Activated CD8-positive, alpha-beta memory T cell treated with anti-CD3 and anti-CD28 coated beads for 4 hours (primary cell): ENCODE results near the gene CERKL.

Source experiments
- DNase-seq, 2 donors: peaks; one replicate each; pipeline ENCODE4 v3.0.0-alpha.2; 2020; ENCODE audit warnings: low read depth in 2 of 2

Gene CERKL

DNA sequence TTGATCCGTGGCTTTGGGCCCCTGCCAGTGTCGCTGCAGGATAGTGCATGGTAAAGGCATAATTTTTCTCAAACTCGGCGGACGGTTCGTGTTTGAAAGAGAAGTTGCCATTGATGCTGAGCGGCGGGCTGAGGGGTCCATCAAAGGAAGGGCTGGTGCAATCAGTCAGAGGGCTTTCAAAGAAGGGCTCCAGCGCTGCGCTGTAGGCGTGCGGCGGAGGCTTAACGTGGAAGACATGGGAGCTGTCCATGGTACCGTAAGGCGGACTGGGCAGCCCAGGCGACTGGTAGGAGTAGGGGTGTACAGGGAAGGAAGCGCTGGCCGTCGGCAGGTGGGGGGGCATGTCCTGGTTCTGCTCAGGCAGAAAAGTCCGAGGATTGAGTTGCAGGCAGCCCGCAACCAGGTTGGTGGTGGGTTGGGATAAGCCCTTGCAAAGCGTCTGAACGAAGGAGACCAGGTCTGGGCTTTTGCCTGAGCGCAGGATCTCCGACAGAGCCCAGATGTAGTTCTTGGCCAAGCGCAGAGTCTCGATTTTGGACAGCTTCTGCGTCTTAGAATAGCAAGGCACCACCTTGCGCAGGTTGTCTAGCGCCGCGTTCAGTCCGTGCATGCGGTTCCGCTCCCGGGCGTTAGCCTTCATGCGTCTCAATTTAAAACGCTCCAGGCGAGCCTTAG is 21.1 kb upstream of the CERKL start:
- DNase-seq = peak in 1 of 2 donors; percentile 4

DNA sequence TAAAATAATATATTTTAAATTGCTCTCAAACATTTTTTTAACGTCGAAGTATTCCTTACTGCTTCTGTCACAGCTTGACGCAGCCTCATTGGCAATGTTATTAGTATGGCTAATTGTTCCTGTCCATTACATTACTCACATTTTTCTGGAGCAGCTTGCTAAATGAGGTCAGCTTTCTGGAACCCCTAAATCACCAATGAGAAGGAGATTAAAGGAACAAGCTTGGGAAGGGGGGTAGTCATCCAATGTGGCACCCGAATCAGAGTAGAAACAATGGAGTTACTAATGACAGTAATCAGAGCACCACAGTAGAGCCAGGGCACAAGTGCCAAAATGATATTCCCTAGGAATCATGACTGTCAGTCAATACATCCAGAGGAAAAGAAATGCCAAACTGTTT is 18.3 kb upstream of the CERKL start:
- DNase-seq = no peak

DNA sequence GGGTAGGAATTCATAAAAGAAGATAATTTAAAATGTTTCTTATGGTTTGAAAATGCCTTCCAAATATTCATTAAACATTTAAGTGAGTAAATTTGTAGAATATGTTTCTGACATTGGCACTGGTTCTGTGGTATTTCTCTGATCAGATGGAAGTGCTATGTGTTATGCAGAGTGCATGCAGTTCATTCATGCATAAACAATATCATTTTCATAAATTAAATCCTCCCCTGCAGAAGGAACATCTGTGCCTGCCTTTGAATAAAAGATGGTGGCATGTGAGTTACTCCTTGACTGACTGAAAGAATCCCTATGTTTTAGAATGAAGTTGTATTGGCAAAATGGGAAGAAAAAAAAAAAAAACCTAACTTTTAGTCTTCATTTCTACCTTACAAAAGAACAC is 17.6 kb upstream of the CERKL start:
- DNase-seq = no peak

DNA sequence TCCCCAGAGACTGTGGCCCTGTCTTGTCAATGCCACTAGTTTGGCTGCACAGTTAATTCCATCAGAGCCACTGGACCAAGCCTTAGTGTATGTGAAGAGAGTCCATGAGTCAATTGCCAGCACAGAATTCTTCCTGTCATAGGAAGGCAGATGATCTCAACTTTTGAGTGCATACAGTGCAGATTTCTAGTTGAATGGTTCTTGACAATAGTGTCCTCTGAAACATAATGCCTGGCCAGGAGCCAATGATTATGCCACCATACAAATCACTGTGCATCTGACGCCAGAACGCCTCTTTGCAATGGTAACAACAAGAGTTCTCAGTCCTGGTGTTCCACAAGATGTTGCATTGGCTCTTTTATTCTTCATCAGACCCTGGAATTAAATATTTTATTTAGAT is 16.3 kb upstream of the CERKL start:
- DNase-seq = no peak

DNA sequence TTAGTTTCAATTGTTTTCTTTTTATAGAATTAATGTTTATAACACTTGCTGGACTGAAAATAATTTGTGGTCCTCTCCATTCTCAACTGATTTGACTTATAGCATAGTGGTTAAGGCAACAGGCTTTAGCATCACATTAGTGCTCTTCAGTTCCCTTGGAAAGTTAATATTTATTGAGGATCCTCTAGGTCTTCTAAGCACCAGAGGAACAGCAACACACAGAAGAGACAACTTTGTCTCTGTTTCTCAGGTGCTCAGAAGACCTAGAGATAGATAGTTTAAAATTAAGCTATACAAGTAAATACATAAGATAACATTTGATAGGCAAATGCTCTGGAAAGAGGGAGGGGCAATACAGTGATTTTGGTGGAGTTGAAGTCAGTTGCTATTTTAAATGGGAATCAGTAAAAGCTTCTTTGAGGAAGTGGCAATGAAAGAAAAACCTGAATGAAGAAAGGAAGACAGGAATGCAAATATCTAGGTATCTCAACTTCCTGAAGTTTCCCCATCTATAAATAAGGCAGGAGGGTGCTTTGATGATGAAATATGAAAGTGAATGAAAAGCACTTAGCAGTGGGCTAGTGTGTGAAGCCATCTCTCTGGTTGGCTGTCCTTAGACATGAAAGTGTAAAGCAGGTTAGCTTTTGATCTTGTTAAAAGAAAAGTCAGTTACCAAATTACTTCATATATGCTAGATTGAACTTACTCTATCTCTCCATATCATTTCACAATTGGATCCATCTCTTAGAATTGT is 15.5 kb upstream of the CERKL start:
- DNase-seq = no peak

DNA sequence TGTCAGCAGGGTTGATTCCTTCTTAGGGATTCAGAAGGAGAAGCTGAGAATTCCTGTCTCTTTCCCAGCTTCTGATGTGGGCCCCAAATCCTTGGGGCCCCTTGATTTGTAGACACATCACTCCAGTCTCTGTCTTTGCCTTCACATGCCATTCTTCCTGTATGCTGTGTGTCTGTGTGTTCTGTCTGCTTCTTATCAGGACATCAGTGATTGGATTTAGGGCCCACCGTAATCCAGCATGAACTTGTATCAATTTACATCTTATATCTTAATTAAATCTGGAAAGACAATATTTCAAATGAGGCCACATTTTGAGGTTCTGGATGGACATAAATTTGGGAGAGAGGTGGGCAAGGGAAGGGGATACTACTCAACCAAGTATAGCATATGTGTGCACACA is 13.7 kb upstream of the CERKL start:
- DNase-seq = no peak

DNA sequence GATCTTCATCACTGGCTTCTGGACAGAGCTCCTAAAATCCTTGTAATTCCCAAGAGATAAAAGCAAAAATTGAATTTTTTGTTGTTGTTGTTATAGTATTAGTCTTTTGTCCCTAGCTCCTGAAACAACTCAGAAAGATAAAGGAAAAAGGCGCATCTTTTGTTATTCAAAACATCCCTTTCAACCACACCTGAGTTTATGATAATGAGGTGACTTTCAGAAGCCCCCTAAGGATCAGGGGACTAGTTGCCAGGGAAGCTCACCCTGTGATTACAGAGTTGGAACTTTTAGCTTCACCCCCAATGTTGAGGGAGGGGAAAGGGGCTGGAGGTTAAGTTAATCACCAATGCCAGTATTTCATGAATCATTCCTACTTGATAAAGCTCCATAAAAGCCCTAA is 10.3 kb upstream of the CERKL start:
- DNase-seq = no peak

DNA sequence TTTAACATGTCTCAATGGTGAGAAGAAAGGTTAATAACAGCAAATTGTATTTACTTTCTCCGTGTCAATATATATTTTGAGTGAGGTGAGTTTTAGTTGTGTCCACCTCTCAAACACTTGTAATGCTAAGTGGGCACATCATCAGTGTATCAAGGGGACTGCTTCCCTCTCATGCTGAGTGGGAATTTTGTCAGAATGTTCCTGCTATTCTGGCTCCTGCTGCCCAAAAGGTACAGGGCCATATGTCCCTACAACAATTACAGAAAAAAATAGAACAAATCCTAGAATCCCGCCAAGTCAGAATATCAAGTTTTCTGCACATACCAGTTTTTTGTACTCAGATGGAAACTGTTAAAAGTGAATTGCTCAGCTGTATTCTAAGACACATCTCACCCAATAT is 5.4 kb upstream of the CERKL start:
- no peak for DNase-seq

DNA sequence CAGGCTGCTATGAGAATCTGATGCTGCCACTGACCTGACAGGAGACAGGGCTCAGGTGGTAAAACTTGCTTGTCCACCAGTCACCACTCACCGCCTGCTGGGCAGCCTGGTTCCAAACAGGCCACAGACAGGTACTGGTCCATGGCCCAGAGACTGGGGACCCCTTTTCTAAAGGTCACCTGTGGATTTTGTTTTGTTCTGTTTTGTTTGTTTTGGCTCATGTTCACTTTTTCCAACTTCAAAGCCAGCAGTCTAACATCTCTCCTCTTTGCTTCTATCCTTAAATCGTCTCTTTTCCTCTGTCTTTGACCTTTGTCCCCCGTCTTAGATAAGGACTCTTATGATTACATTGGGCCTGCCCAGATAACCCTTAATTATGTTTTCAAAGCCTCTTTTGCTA is 3.3 kb upstream of the CERKL start:
- no peak for DNase-seq

DNA sequence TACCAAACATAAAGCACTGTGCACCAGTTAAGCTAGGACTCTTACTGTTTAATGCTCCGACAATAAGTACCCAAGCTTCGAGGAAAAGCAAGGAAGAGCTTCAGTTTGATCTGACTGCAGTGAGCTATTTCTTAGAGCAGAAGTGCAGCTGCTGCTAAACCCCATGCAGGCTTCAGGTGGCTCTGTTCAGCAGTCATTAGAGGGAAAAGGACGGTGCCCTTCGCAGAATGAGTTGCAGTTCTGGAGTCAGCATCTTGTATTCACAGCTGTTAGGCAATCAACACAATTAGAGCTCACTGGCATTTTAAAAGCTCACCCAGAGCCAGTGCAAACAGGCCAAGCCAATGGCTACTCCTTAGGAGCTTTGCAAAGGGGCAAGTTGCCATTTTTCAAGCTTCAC is 1.5 kb upstream of the CERKL start:
- DNase-seq = no peak

DNA sequence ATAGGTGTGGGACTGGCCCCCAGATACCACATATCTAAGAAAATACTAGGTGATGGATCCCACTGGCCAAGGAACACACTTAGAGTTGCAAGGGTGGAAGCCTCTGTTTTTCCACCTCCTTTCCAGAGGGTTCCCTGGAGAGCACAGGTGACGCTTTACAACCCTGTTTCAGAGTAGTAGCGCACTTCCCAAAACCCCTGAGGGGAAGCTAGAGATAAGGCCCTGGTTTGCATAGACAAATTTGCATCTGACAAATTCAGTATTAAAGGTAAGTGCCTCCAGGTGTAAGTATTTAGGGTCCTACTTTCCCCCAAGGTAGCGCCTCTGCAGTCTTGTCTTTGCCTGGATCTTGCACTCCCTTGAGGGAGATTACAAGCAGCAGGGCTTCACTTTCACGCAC is 474 bp upstream of the CERKL start:
- DNase-seq = no peak

DNA sequence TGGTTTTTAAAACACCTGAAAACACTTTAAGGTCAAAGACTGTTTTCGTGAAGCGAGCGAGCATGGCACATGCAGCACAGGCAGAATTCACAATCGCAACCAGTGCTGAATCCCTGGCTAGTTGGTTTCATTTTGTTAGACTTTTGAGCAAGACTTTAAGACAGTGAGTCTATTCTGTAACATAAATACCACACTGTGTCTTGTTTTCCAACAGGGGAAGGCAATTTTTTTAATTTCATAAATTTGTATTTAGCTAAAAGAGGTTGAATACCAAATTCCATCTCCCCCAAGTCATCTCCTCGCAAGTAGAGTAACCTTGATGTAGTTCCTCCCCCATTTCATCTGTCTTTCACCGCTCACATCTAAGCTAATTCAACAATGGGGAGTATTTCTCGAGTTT is 1.4 kb downstream of the CERKL start:
- DNase-seq = no peak

DNA sequence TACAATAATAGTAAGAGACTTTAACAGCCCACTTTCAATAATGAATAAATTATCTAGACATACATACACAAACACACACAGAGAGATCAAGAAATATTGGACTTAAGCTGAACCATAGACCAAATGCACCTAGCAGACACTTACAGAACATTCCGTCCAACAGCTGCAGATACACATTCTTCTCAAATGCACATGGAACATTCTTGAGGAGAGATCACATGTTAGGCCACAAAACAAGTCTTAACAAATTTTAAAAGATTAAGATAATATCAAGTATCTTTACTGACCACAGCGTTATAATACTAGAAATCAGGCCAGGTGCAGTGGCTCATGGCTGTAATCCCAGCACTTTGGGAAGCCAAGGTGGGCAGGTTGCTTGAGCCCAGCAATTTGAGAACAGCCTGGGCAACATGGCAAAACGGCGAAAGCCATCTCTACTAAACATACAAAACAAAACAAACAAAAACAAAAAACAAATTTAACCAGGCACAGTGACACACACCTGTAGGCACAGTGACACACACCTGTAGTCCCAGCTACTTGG is 7.4 kb downstream of the CERKL start:
- no peak for DNase-seq

DNA sequence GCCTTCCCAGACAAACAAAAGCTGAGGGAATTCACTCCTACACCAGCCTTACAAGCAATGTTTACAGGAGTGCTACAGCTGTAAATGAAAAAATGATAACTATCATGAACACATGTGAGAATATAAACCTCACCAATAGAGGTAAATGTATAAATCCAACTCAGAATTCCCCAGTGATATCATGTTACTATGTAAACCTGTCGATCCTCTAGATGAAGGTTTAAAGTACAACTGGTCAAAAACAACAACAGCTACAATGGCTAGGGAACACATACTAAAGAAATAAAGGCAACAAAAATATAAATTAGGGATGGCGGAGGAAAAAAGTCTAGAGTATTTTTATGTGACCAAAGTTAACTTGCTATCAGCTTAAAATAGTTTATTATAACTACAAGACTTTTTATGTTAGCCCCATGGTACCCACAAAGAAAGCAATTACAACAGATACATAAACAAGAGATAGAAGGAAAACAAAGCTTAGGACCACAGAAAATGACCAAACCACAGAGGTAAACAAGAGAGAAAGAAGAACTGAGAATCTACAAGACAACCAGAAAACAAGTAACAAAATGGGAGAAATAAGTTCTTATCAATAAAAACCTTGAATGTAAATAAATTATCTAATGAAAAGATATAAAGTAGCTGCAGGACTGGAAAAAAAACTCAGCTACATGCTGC is 8.3 kb downstream of the CERKL start:
- DNase-seq = no peak

DNA sequence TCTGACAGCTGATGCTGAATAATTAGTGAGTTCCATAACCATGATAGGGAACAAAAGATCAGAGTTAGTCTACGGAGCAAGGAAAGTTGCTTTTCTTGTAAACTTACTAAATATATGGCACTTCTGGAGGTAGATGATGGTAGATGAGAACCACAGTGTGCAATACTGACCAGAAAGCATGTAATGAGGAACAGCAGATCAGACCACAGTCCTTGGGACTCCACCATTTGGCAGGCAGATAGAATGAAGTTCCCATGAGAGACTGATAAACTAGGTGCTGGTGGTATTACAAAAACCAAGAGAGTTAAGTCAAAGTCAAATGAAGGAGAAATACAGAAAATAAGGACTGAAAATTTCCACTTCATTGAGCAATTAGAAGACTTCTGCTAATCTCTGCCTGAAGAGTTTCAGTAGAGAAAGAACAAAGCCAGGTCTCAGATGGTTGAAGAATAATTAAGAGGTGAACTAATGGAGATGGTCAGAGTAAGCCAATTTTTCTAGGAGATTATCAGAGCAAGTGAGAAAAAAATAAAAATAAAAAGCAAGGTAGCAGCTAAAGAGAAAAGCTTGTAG is 10.4 kb downstream of the CERKL start:
- no peak for DNase-seq

DNA sequence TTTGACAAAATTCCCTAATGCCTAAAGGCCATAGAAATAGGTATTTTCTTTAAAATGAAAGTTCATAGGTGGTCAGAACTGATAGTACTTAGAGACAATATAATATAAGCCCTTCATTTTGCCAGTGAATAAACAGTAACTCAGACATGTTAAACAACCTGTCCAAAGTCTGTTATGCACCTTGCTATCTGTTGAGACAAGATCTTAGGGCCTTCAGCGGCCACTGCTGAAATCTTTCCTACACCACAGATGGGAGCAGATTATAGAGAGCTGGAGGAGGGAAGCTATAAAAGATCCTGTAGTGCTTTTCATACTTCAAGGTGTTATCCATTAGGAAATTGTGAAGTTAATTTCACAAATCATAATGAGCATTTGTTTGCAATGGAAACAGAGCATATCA is 13.8 kb downstream of the CERKL start:
- no peak for DNase-seq

DNA sequence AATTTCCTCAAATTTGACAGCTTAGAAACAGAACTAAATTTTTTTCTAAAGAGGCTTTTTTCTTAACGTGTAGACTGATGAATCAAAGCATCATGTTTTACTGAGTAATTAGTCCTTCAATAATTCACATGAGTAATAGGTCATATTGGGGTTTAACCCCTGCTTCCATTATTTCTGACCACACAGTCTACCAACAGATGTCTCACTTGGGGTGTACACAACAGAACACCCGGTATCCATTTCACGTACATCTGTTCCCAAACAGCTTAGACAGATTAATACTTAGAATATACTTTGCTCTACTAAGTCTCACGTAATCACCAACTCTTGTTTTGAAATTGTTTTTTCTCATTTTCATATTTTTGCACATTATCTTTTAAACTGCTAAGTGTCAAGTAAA is 14.8 kb downstream of the CERKL start:
- no peak for DNase-seq

DNA sequence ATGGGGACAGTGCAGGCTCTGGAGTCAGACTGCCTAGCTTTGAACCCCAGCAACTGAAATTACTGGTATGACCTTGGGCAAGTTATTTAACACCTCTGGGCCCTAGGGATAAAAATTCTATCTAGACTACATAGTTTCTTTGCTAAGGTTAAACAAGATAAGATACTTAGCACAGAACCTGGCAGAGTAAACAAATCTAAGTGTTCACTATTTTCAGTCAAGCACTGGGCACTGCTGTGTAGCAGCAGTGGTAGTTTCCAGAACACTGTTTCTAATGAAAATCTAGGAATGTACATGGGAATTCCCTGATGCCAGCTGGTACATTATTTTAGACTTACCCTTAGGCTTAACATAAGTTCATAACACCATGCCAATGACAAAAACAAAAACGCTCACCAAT is 17.2 kb downstream of the CERKL start:
- DNase-seq = no peak

DNA sequence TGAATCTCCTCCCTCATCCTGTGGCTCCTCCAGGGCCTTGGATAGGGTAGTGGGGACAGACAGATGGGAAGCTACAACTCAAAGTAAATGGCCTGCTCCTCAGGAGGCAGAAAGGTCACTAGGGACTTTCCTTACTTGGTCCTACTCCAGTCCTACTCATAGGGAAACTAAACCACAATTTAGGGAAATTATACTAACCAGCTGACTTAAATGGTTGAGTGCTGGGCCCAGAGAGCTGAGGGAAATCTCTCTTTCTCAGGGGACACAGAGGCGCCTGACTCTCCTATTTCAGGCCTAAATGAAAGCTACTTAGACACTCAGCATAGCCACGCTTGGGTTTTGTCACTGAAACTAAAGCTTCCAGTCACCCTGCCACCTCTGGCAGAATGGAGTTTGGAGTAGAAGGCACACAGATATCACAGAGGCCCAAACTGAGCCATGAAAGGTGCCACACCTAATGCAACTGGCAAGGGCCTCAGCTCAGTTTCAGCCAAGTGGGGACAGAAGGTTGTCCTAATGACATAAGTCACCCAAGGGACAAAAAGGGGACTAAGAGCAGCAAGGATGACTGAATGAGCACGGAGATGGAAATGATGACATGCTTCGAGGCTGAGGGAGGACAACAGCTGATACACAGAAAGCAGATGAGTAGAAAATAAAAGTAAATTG is 24.0 kb downstream of the CERKL start:
- no peak for DNase-seq

DNA sequence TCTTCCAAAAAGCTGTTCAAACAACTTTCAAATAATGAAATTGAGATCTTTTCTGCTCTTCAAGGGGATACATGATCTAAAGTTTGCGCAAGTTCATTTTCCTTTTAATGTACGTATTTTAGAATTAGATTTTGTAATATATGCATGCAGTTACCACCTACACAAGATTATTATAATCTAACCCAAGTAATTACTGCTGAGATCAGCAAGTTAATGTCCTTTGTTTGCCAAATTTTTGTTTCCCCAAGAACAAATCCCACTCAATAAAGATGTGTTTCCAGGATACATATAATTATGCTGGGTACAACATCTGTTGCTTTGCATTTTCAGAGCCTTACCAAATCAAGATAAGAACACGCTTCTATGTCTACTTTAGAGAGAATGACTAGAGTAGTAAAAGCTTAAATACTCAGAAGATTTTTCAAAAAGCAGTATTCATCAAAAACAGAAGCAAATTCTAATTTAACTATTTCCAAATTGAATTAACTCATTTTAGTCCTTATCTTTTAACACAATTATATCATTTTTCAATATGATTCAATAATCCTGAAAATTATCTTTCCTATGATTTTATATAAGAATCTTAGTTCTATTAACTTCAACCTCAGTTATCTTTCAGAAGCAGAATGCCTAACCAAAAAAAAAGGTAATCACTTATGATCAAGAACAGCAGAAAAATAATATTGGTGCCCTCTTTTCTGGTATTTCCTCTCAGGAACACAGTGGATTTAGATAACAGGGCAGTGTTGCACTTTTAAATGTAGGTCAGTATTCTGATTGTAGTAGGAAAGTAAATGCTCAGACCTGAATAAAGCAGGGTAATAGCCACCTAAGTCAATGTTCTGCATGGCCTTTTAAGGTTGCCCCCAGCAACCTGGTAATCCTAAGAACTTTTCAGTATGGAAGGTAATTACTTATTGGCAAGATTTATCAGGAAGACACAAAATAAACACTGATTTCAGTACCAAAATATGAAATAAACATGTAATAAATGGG is 28.0 kb downstream of the CERKL start:
- DNase-seq = no peak

DNA sequence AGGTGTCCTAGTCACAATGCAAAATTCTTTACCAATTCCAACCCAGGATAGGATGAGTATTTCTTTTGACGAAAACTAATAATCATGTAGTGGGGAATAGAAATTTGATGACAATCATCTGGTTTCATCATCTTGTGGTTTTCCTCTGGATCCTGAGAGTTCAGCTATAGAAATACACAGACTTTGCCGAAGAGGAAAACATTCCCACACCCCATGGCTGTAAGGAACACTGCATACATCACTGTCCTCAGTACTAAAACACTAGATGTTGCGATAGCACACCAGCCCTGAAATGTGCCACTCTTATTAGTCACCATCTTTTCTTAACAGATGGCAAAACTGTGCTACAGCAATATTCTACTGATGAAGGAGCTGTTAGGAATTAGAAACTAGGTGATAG is 29.4 kb downstream of the CERKL start:
- no peak for DNase-seq
